Upper lobe of left lung (tissue), 4 donors: ENCODE data around the gene RASSF7.

Source experiments
- CTCF ChIP-seq, 6 experiments: fragments of 450-650 bp in 4 of 6; fragments of 200-600 bp in 2 of 6; sonication (generic) in 2 of 6; IDR thresholded peaks; one replicate each; pipeline ENCODE4 v1.5.1; 2016 to 2019; ENCODE audit warnings: antibody characterized with exemption in 6 of 6
- EP300 ChIP-seq, 4 donors: sonication (generic); formaldehyde crosslinking; IDR thresholded peaks; one replicate each; pipeline ENCODE4 v1.5.1; 2017; ENCODE audit warnings: antibody characterized with exemption in 4 of 4, control low read depth in 2 of 4
- POLR2A ChIP-seq, 4 donors: fragments of 450-650 bp; IDR thresholded peaks; one replicate each; pipeline ENCODE4 v1.5.1; 2016 to 2017; ENCODE audit warnings: antibody characterized with exemption in 4 of 4, mild to moderate bottlenecking in 2 of 4
- POLR2AphosphoS5 ChIP-seq, 2 donors: sonication (generic); formaldehyde crosslinking; IDR thresholded peaks; one replicate each; pipeline ENCODE4 v1.5.1; 2017; ENCODE audit warnings: antibody characterized with exemption in 2 of 2

GRCh38 chr11:563066-563811 is 2.5 kb downstream of the RASSF7 start:
- TF ChIP-seq POLR2AphosphoS5 (IDR thresholded peaks at IDR 0.05) (no peak), CTCF (IDR thresholded peaks at IDR 0.05) (no peak), EP300 (IDR thresholded peaks at IDR 0.05) (no peak), POLR2A (IDR thresholded peaks at IDR 0.05) (no peak)
